Natural killer cell (primary cell): ENCODE measurements around the gene ZFR. TPM values are rescaled to one million over a fixed set of nuclear protein-coding genes. Genes with fewer than 3 reads are reported as not detected.

Experiments used
- ATAC-seq, 3 donors: fragments of 150-1000 bp in 2 of 3; fragments of 200-7000 bp in 1 of 3; cut with Tn5 transposase; 1 replicate in 1 of 3; 2 replicates in 2 of 3; pipeline ENCODE4 v1.10.0; 2021; ENCODE audit warnings: mild to moderate bottlenecking in 2 of 3, moderate library complexity in 2 of 3
- DNase-seq, 2 donors: peaks; one replicate each; pipeline versions ENCODE4 v3.0.0 to v3.0.0-alpha.2; 2013 to 2021; ENCODE audit warnings: mixed read lengths in 1 of 2
- H3K27ac ChIP-seq: one replicate; pipeline ENCODE4 v1.5.1; 2013; ENCODE audit warnings: mild to moderate bottlenecking, low read length
- H3K27me3 ChIP-seq: one replicate; pipeline ENCODE4 v1.6.1; 2013; ENCODE audit warnings: low read length; ENCODE audit not compliant: control insufficient read depth, insufficient read depth
- H3K36me3 ChIP-seq: one replicate; pipeline ENCODE4 v1.6.1; 2013; ENCODE audit warnings: low read length; ENCODE audit not compliant: control insufficient read depth, insufficient read depth
- H3K4me1 ChIP-seq: one replicate; pipeline ENCODE4 v1.6.1; 2013; ENCODE audit warnings: low read length; ENCODE audit not compliant: control insufficient read depth, insufficient read depth
- H3K4me3 ChIP-seq: one replicate; pipeline ENCODE4 v1.5.1; 2013; ENCODE audit warnings: low read length
- H3K9me3 ChIP-seq: one replicate; pipeline ENCODE4 v1.6.1; 2013; ENCODE audit warnings: low read length; ENCODE audit not compliant: control insufficient read depth, insufficient read depth
- H3K27ac Mint-ChIP-seq, 2 donors: one replicate each; pipeline ENCODE4 v1.8.0; 2022; ENCODE audit warnings: mild to moderate bottlenecking in 2 of 2, mixed read lengths in 2 of 2, moderate library complexity in 1 of 2
- H3K27me3 Mint-ChIP-seq, 2 donors: one replicate each; pipeline ENCODE4 v1.8.0; 2022; ENCODE audit warnings: low read depth in 2 of 2, mixed read lengths in 2 of 2
- H3K36me3 Mint-ChIP-seq: one replicate; pipeline ENCODE4 v1.8.0; 2022; ENCODE audit warnings: mixed read lengths
- H3K4me1 Mint-ChIP-seq, 2 donors: one replicate each; pipeline ENCODE4 v1.8.0; 2022; ENCODE audit warnings: mixed read lengths in 2 of 2
- H3K4me3 Mint-ChIP-seq: one replicate; pipeline ENCODE4 v1.8.0; 2022; ENCODE audit warnings: mild to moderate bottlenecking, moderate library complexity, mixed read lengths
- H3K9me3 Mint-ChIP-seq, 2 donors: one replicate each; pipeline ENCODE4 v1.8.0; 2022; ENCODE audit warnings: mixed read lengths in 2 of 2
- CTCF ChIP-seq: fragments of 200-600 bp; IDR thresholded peaks from one replicate; pipeline ENCODE4 v1.8.0; 2022; ENCODE audit warnings: antibody characterized with exemption
- WGBS: methylation state at CpG from one replicate; pipeline ENCODE4 v1.1.7; 2013; ENCODE audit warnings: missing lambda C conversion rate; ENCODE audit not compliant: insufficient coverage; 5-methylcytosine and 5-hydroxymethylcytosine counted together
- intact Hi-C: fragments of 100-400 bp; cut with micrococcal nuclease; formaldehyde crosslinking; loops from one replicate; pipeline ENCODE4 v1.14.2; 2022
- total RNA-seq, 4 donors: library from RNA; stranded (reverse); fragments of 120-200 nt in 1 of 4; gene quantifications; one replicate each; pipeline versions ENCODE4 v1.2.3 to v1.2.4, GENCODE V29; 2013 to 2022

ZFR gene
- total RNA-seq, 3 donors from 2014 or later (not counting 1 experiment from before 2014, with no cell fraction given), result 62.7 to 70.8 (median 62.7) TPM

- H3K9me3 ChIP-seq, result no peaks in the 10 kb centered on the region
- DNase-seq, result no peak
- H3K4me1 Mint-ChIP-seq, result no peaks in the 10 kb centered on the region
- H3K9me3 Mint-ChIP-seq, result no peaks in the 10 kb centered on the region
- H3K36me3 ChIP-seq, result peaks cover 47% of the 10 kb centered on the region
- H3K4me3 Mint-ChIP-seq, result no peak overlapping the region
- no peak for ATAC-seq
- H3K27me3 Mint-ChIP-seq, result no peaks in the 10 kb centered on the region
- TF ChIP-seq CTCF, result no peak
- H3K27ac Mint-ChIP-seq, result no peak overlapping the region
- H3K27ac ChIP-seq, result no peak overlapping the region
- peaks cover 11% of the 10 kb centered on the region for H3K36me3 Mint-ChIP-seq
- intact Hi-C loops, result no loop called here
- 98% methylated on average over 5 of the region's 5 CpGs for WGBS
- no peak overlapping the region for H3K4me3 ChIP-seq
- H3K27me3 ChIP-seq, result no peaks in the 10 kb centered on the region
- H3K4me1 ChIP-seq, result no peaks in the 10 kb centered on the region
Observed at GRCh38 chr5:32365623-32366022, 78.9 kb downstream of the ZFR start.

- no peak for TF ChIP-seq CTCF
- intact Hi-C loops, result no loop called here
- no peaks in the 10 kb centered on the region for H3K27me3 ChIP-seq
- ATAC-seq, result no peak
- peaks cover 45% of the 10 kb centered on the region for H3K36me3 ChIP-seq
- no peak overlapping the region for H3K4me3 Mint-ChIP-seq
- H3K4me1 ChIP-seq, result no peaks in the 10 kb centered on the region
- peaks cover 11% of the 10 kb centered on the region for H3K36me3 Mint-ChIP-seq
- H3K27me3 Mint-ChIP-seq, result no peaks in the 10 kb centered on the region
- no peak overlapping the region for H3K27ac ChIP-seq
- H3K9me3 ChIP-seq, result no peaks in the 10 kb centered on the region
- DNase-seq, result no peak
- H3K4me1 Mint-ChIP-seq, result no peaks in the 10 kb centered on the region
- no peaks in the 10 kb centered on the region for H3K9me3 Mint-ChIP-seq
- H3K4me3 ChIP-seq, result no peak overlapping the region
- H3K27ac Mint-ChIP-seq, result peak overlapping the region in 1 of 2 donors; percentile 27
Observed at GRCh38 chr5:32363030-32363429, 81.5 kb downstream of the ZFR start.

- Histone ChIP-seq H3K27me3 (no peaks in the 10 kb centered on the region), H3K27ac (no peak overlapping the region), H3K4me3 (no peak overlapping the region), H3K36me3 (peaks cover 50% of the 10 kb centered on the region), H3K9me3 (no peaks in the 10 kb centered on the region), H3K4me1 (no peaks in the 10 kb centered on the region)
- no peaks in the 10 kb centered on the region for H3K27me3 Mint-ChIP-seq
- H3K27ac Mint-ChIP-seq, result no peak overlapping the region
- H3K4me1 Mint-ChIP-seq, result no peaks in the 10 kb centered on the region
- H3K4me3 Mint-ChIP-seq, result no peak overlapping the region
- intact Hi-C loops, result no loop called here
- H3K36me3 Mint-ChIP-seq, result peaks cover 11% of the 10 kb centered on the region
- TF ChIP-seq CTCF, result no peak
- 100% methylated on average over 1 of the region's 4 CpGs for WGBS
- DNase-seq (no peak), ATAC-seq (no peak)
- no peaks in the 10 kb centered on the region for H3K9me3 Mint-ChIP-seq
Observed at GRCh38 chr5:32362527-32362926, 82.0 kb downstream of the ZFR start.

GRCh38 chr5:32360906-32361305 lies 83.6 kb downstream of the ZFR start:
- Mint-ChIP-seq H3K36me3 (peaks cover 11% of the 10 kb centered on the region), H3K4me1 (no peaks in the 10 kb centered on the region), H3K27ac (no peak overlapping the region), H3K4me3 (no peak overlapping the region), H3K9me3 (no peaks in the 10 kb centered on the region), H3K27me3 (no peaks in the 10 kb centered on the region)
- no peaks in the 10 kb centered on the region for H3K27me3 ChIP-seq
- H3K9me3 ChIP-seq, result no peaks in the 10 kb centered on the region
- no peak for TF ChIP-seq CTCF
- ATAC-seq (no peak), DNase-seq (no peak)
- H3K27ac ChIP-seq, result no peak overlapping the region
- intact Hi-C loops, result no loop called here
- WGBS, result 97% methylated on average over 2 of the region's 4 CpGs
- H3K4me1 ChIP-seq, result no peaks in the 10 kb centered on the region
- H3K36me3 ChIP-seq, result peaks cover 59% of the 10 kb centered on the region
- no peak overlapping the region for H3K4me3 ChIP-seq
